Activated CD8-positive, alpha-beta memory T cell treated with anti-CD3 and anti-CD28 coated beads, Interleukin-2, amount 50 U/mL, for 24 hours (primary cell): ENCODE results near the gene KRTAP6-2.

Experiments used
- DNase-seq: peaks from one replicate; pipeline ENCODE4 v3.0.0-alpha.2; 2020; ENCODE audit errors: extremely low read depth

The KRTAP6-2 gene

DNA sequence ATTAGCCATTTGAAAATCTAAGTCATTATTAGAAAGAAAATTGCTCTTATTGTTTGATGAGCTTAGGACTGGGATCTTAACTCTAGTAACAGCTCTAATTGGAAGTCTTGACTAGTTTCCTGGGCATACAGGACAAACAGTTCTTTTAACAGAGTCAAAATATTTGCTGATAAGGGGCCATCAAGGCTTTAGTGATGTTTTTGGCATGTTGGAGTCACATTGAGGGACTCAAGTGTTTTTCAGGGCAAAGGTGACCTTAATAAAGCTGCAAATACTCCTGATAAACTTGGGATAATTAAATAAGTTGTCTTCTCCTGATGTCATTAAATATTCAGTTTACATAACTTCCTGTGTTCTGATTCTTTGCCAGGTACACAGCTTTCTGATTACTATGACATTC lies 31.1 kb downstream of the KRTAP6-2 start:
- no peak for DNase-seq

DNA sequence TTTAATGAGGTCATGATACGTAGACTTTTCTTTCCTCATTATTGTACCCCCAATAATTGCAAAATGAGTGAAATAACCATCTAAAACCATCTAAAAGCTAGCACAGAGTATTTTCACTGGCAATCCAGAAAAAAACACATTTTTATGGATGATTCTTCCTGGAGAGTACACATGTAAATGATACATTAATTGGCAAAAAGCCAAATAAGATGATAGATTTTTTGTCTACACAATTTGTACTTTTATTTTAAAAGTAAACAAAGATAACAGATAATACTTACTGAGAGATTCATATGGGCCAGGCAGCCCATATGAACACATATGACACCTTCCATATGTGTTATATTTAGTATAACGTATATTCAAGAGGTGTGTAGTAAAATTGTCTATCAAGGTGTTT lies 35.1 kb downstream of the KRTAP6-2 start:
- DNase-seq = no peak

DNA sequence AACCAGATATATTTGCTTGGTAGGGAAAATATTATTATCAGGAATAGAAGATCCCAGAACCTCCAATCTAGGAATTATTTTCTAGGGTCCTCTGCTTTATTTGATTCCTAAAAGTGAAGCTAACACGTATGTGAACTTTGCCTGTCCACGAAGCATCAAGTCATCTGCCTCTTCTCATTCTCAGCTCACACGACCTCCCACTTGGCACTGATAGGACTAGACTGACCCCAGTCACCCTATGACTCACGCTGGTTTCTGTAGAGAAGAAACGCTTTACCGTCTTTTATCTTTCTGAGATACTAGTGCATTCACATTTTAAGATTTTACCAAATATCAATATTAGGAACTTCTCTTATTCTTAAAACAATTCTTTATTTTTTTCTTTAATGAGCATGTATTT lies 35.6 kb downstream of the KRTAP6-2 start:
- no peak for DNase-seq

DNA sequence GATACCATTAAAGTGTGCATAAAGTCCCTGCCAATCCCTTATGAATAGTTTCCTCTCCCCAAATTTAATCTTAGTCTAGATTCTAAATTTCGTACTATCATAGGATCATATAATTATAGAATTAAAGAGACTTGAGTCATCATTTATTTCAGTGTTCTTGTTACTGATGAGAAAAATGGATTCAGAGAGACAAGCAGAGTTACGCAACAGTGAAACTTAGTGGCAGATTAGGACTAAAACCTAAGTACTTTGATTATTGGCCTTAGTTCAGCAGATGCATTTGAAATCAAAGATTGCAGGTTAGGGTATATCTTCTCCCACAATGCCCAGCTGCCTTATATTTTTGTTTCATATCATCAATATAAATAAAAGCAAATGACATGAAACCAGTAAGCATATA lies 36.7 kb downstream of the KRTAP6-2 start:
- no peak for DNase-seq

DNA sequence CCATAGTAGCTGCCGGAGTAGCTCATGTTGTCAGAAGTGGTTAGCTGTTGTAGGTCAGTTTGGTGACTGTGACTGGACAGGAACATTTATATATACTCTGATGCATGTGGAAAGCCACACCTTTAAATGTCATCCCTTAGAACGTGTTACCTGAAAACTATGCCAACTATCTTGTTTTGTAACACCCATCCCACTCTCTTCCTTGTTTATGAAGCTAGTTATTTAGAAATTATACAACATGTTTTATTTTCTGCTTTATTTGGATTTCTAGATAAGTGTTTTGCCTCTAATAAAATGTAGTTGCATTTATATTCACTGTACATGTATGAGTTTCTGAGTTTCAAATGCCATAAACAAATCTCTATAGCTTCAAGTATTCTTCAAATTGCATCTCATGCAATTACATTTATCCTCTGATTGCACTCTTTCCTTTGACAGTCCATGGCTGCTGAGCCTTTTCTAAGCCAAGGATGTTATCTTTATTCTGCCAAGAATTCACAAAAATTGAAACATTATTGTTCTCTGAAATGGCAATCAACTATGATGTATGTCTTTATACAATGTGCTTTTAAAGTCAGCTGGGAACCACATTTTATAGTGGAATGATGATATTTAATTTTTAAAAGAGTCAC lies 37.3 kb downstream of the KRTAP6-2 start, which contains the start of gene KRTAP19-7:
Gene KRTAP19-7 (minus strand): TSS at position 51 of the 632 bp plus-strand sequence. CDS start 25 bp downstream, at position 26.
- no peak for DNase-seq

DNA sequence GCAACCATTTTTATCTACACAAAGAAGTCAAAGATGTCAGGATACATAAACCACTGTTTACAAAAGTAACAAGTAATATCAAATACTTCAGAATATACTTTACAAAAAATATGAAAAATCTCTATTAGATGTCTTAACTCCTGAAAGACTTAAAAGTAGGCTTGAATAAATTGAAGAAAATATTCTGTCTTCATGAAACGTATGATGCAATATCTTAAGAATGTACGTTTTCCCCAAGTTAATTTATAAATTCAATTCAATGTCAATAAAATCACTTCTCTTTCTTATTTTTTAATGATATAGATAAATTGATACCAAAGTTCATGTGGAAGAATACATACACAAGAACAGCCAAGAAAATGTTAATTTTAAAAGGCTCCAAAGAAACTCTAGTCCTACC lies 43.6 kb downstream of the KRTAP6-2 start:
- DNase-seq = no peak

DNA sequence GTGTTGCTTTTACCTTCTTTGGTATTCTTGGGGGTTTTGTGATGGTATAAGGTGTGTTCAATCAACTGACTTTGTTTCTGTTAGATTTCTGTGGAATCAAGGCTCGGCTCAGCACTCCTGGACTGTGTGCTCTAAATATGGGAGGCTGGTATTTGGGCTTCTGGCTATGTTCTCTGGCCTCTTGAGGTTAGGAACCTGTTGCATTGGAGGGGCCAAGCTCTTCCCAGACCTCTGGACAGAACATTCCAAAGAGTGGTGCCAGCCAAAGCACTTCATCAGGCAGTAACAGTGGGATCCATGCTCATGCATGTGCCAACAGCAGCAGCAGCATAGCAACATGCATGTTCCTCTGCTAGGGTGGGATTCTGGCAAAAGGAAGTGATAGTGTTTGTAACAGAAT lies 45.9 kb downstream of the KRTAP6-2 start:
- DNase-seq = no peak
